ENCODE results near the gene AQP7. TPM values are rescaled to one million over a fixed set of nuclear protein-coding genes. Genes with fewer than 3 reads are reported as not detected.
"Not testable (repeated sequence)": the region's sequence is repeated elsewhere in the genome, so short reads cannot be mapped to it uniquely, and the experiment has no call there.

Gene AQP7
- total RNA-seq (10 to 100 TPM in 1 of 2 donors, 1 to 10 TPM in 1; 4.8 to 17.1 TPM), polyA plus RNA-seq (10 to 100 TPM; 11.9 to 22.3 TPM)

DNA sequence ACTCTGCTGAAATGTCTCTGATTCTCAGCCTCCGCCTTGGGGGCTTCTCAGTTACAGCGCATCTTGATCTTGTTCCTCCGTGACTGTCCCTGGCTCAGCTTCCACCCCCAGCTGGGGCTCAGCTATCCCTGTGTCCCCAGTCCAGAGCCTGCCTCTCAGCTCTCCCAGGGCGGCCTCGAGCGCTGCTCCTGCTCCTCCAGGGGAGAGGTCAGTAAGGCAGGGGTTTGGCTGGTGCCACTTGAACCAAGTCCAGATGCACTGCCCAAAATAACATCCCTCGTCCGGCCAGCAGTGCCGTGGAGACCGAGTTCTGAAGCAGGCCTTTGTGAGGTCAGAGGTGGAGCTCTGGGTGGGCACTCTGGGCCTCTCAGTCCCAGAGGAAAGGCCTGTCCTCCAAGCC lies at the start of gene AQP7:
AQP7 (minus strand) TSS at position 198 of the 400 bp plus-strand sequence. CDS start 1,306 bp downstream, outside the sequence.
- 46% methylated on average over 10 of the region's 10 CpGs for WGBS
- not testable (repeated sequence) for H3K27me3 ChIP-seq (ENCODE audit: control insufficient read depth in 4 of 4, insufficient read depth in 4 of 4, low read length in 3 of 4); H3K4me3 ChIP-seq (ENCODE audit: low read depth in 1 of 3, low read length in 3 of 3); H3K9me3 ChIP-seq (ENCODE audit: control insufficient read depth in 4 of 4, low read length in 3 of 4); H3K36me3 ChIP-seq (ENCODE audit: control insufficient read depth in 4 of 4, insufficient read depth in 3 of 4, low read depth in 1 of 4, low read length in 3 of 4); H3K9ac ChIP-seq (ENCODE audit: low read depth in 1 of 2, low read length in 2 of 2); H3K27ac ChIP-seq (ENCODE audit: low read depth in 1 of 2, low read length in 2 of 2); DNase-seq (ENCODE audit: low spot score)
- H3K4me1 ChIP-seq (ENCODE audit: control insufficient read depth in 4 of 4, insufficient read depth in 4 of 4, low read length in 3 of 4) = peaks cover 0 to 13% (median 6%) of the 10 kb centered on the region in 4 donors
- TF ChIP-seq NR2F2 (IDR thresholded peaks at IDR 0.05) = peak; percentile 35

DNA sequence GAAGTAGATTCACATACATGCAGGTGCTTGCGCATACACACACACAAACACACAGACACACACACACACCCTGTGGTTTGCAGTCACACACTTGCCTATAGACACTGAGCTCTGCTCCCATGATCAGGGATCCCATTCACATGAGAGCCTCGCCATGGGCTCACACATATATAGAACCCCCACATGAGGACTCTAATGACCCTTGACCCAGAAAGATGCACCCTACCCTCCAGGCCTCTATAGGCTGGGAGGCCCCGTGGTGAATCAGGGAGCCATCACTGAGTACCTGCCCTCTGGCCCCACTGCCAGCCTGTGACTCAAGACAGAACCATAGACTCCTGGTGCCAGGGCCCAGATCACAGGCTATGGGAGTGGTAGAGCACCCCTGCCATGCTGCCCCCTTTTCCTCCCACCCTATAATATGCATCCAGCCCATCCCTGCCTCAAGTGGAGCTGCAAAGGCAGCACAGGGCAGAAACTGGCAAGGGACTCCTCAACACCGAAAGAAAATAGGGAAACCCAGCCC lies 48.3 kb upstream of the AQP7 start:
- no peaks in the 10 kb centered on the region for H3K36me3 ChIP-seq (ENCODE audit: control insufficient read depth in 4 of 4, insufficient read depth in 3 of 4, low read depth in 1 of 4, low read length in 3 of 4)
- no peak overlapping the region for H3K4me3 ChIP-seq (ENCODE audit: low read depth in 1 of 3, low read length in 3 of 3)
- H3K4me1 ChIP-seq (ENCODE audit: control insufficient read depth in 4 of 4, insufficient read depth in 4 of 4, low read length in 3 of 4) = peaks cover 4 to 29% (median 12%) of the 10 kb centered on the region in 4 donors
- H3K9me3 ChIP-seq (ENCODE audit: control insufficient read depth in 4 of 4, low read length in 3 of 4) = no peaks in the 10 kb centered on the region
- no peaks in the 10 kb centered on the region for H3K27me3 ChIP-seq (ENCODE audit: control insufficient read depth in 4 of 4, insufficient read depth in 4 of 4, low read length in 3 of 4)
- no peak overlapping the region for H3K9ac ChIP-seq (ENCODE audit: low read depth in 1 of 2, low read length in 2 of 2)
- 95% methylated on average over 4 of the region's 4 CpGs for WGBS
- DNase-seq (ENCODE audit: low spot score) = no peak
- no peak overlapping the region for H3K27ac ChIP-seq (ENCODE audit: low read depth in 1 of 2, low read length in 2 of 2)
- TF ChIP-seq RAD21 (IDR thresholded peaks at IDR 0.05) (no peak), FOXA1 (IDR thresholded peaks at IDR 0.05) (no peak), EGR1 (IDR thresholded peaks at IDR 0.05; ENCODE audit: low read depth in 2 of 2) (no peak), HNF4G (IDR thresholded peaks at IDR 0.05) (no peak), GABPA (IDR thresholded peaks at IDR 0.05 in 1 of 2, conservative IDR thresholded peaks at IDR 0.05 in 1 of 2) (no peak), ZBTB33 (IDR thresholded peaks at IDR 0.05) (no peak), CTCF (IDR thresholded peaks at IDR 0.05; ENCODE audit: low read depth, low read length, missing input control) (no peak), SP1 (IDR thresholded peaks at IDR 0.05) (no peak), JUND (IDR thresholded peaks at IDR 0.05) (no peak), HNF4A (conservative IDR thresholded peaks at IDR 0.05) (no peak), RXRA (IDR thresholded peaks at IDR 0.05) (no peak), TAF1 (conservative IDR thresholded peaks at IDR 0.05) (no peak), YY1 (IDR thresholded peaks at IDR 0.05) (no peak), NR2F2 (IDR thresholded peaks at IDR 0.05) (no peak)
- TF ChIP-seq, protein P1, sequence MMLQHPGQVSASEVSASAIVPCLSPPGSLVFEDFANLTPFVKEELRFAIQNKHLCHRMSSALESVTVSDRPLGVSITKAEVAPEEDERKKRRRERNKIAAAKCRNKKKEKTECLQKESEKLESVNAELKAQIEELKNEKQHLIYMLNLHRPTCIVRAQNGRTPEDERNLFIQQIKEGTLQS (IDR thresholded peaks at IDR 0.05) = no peak
- TF ChIP-seq, protein P2, sequence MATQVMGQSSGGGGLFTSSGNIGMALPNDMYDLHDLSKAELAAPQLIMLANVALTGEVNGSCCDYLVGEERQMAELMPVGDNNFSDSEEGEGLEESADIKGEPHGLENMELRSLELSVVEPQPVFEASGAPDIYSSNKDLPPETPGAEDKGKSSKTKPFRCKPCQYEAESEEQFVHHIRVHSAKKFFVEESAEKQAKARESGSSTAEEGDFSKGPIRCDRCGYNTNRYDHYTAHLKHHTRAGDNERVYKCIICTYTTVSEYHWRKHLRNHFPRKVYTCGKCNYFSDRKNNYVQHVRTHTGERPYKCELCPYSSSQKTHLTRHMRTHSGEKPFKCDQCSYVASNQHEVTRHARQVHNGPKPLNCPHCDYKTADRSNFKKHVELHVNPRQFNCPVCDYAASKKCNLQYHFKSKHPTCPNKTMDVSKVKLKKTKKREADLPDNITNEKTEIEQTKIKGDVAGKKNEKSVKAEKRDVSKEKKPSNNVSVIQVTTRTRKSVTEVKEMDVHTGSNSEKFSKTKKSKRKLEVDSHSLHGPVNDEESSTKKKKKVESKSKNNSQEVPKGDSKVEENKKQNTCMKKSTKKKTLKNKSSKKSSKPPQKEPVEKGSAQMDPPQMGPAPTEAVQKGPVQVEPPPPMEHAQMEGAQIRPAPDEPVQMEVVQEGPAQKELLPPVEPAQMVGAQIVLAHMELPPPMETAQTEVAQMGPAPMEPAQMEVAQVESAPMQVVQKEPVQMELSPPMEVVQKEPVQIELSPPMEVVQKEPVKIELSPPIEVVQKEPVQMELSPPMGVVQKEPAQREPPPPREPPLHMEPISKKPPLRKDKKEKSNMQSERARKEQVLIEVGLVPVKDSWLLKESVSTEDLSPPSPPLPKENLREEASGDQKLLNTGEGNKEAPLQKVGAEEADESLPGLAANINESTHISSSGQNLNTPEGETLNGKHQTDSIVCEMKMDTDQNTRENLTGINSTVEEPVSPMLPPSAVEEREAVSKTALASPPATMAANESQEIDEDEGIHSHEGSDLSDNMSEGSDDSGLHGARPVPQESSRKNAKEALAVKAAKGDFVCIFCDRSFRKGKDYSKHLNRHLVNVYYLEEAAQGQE (IDR thresholded peaks at IDR 0.05) = no peak

Measured in liver (tissue), 9 donors.